Measurements from ENCODE around the gene CCNC. TPM values are rescaled to one million over a fixed set of nuclear protein-coding genes. Genes with fewer than 3 reads are reported as not detected.

The CCNC gene
- total and polyA plus RNA-seq, 2 of the 13 experiments (the other 11 are each of a cell fraction or from before 2014, with no cell fraction given), result 69.6 to 141 TPM

- CTCF ChIA-PET (ENCODE audit: low intra/inter-chr PET ratio, low total read pairs), result no interaction called here
- H2AFZ ChIP-seq (ENCODE audit: low read length), result no peak overlapping the region
- intact Hi-C loops (cut with micrococcal nuclease; ENCODE audit: unreplicated experiment), result no loop called here
- in situ Hi-C loops (cut with HindIII; ENCODE audit: extremely low pct_ligation_motif_present, low pct_unique_long_range_greater_than_20kb), result no loop called here
- POLR2A ChIA-PET, result no interaction called here
- ATAC-seq (no peak), DNase-seq (ENCODE audit: low spot score) (no peak), FAIRE-seq (no peak)
- no peaks in the 10 kb centered on the region for H3K9me3 ChIP-seq (ENCODE audit: low read length)
- H3K79me2 ChIP-seq (ENCODE audit: insufficient read depth, low read length), result peaks cover 3% of the 10 kb centered on the region
- H3K27me3 ChIP-seq (ENCODE audit: control insufficient read depth in 1 of 2, insufficient read depth in 2 of 2, low read length in 2 of 2), result no peaks in the 10 kb centered on the region
- WGBS (ENCODE audit: low lambda C conversion rate), result 93% methylated on average over 2 of the region's 2 CpGs
- BruUV-seq (replicated peaks), result no TSS peak
- no peaks in the 10 kb centered on the region for H3K4me1 ChIP-seq (ENCODE audit: insufficient read depth, low read length)
- H3K27ac ChIP-seq (ENCODE audit: extremely low read length, insufficient read depth, low read length), result no peak overlapping the region
- H3K9ac ChIP-seq (ENCODE audit: insufficient read depth, low read depth, low read length), result no peak overlapping the region
- H4K20me1 ChIP-seq (ENCODE audit: insufficient read depth, low read length), result 0 out of 2 replicates have a peak, but pooled peaks cover 3% of the 10 kb centered on the region
- H3K36me3 ChIP-seq (replicated peaks in 1 of 2; ENCODE audit: control insufficient read depth in 1 of 2, insufficient read depth in 2 of 2, low read length in 2 of 2), result peaks cover 5 to 58% of the 10 kb centered on the region in 2 experiments; a peak in 4 of 5 replicates
- TF ChIP-seq TAF1 (CRISPR knock-in tag; IDR thresholded peaks at IDR 0.05), result no peak
- peak; percentile 29 to 34; a peak in 1 of 4 replicates for TF ChIP-seq MAFK (conservative IDR thresholded peaks at IDR 0.05 in 1 of 2, IDR thresholded peaks at IDR 0.05 in 1 of 2; ENCODE audit: low read length in 2 of 2)
- TF ChIP-seq ZNF142 (CRISPR knock-in tag; IDR thresholded peaks at IDR 0.05), result no peak
- no peak overlapping the region for H3K4me2 ChIP-seq (ENCODE audit: low read depth, low read length)
- H3K4me3 ChIP-seq (replicated peaks in 1 of 3; ENCODE audit: insufficient read depth in 1 of 3, low read depth in 2 of 3, low read length in 3 of 3), result no peak overlapping the region
Measured at GRCh38 chr6:99553888-99554287, 14.6 kb downstream of the CCNC start.
